WTC11 (cell line): ENCODE measurements around the gene NTN1. TPM values are rescaled to one million over a fixed set of nuclear protein-coding genes. Genes with fewer than 3 reads are reported as not detected.

ENCODE experiments used
- ATAC-seq: fragments of 200-7000 bp; cut with Tn5 transposase; 2 replicates; pipeline ENCODE4 v1.10.0; 2021; ENCODE audit warnings: mild to moderate bottlenecking, moderate library complexity
- CTCF ChIA-PET: fragments of 300-600 bp; sonication (Branson Sonifier 250); formaldehyde crosslinking; loops from one replicate; lab custom pipeline; 2021; ENCODE audit warnings: antibody characterized with exemption; lab: Charles Lee
- POLR2A ChIA-PET: fragments of 350-600 bp; sonication (Branson Sonifier 250); formaldehyde crosslinking; loops from one replicate; lab custom pipeline; 2021; ENCODE audit warnings: antibody characterized with exemption; lab: Charles Lee
- DNase-seq: peaks from one replicate; pipeline ENCODE4 v3.0.0; 2021; ENCODE audit warnings: low spot score
- H3K27ac Mint-ChIP-seq: 2 replicates; pipeline ENCODE4 v1.8.0; 2021; ENCODE audit warnings: mixed read lengths
- H3K27me3 Mint-ChIP-seq: 2 replicates; pipeline ENCODE4 v1.8.0; 2021; ENCODE audit warnings: low read depth, mild to moderate bottlenecking, moderate library complexity, mixed read lengths
- H3K36me3 Mint-ChIP-seq: 2 replicates; pipeline ENCODE4 v1.8.0; 2021; ENCODE audit warnings: mixed read lengths
- H3K4me1 Mint-ChIP-seq: 2 replicates; pipeline ENCODE4 v1.8.0; 2022; ENCODE audit warnings: mixed read lengths
- H3K4me3 Mint-ChIP-seq: 2 replicates; pipeline ENCODE4 v1.8.0; 2021; ENCODE audit warnings: mild to moderate bottlenecking, moderate library complexity, mixed read lengths
- H3K9me3 Mint-ChIP-seq: 2 replicates; pipeline ENCODE4 v1.8.0; 2021; ENCODE audit warnings: mixed read lengths
- CREB1 ChIP-seq: sonication (generic); formaldehyde crosslinking; IDR thresholded peaks from 2 replicates; pipeline ENCODE4 v1.8.0; 2023; ENCODE audit warnings: mild to moderate bottlenecking, missing genetic modification reagents
- EMX1 ChIP-seq: fragments of 250-450 bp; sonication (Bioruptor Pico); IDR thresholded peaks from 2 replicates; pipeline ENCODE4 v1.8.0; 2021; ENCODE audit warnings: mild to moderate bottlenecking
- ESRRA ChIP-seq: sonication (generic); formaldehyde crosslinking; IDR thresholded peaks from 2 replicates; pipeline ENCODE4 v1.8.1; 2022; ENCODE audit warnings: mild to moderate bottlenecking, missing genetic modification reagents, borderline replicate concordance
- ETV6 ChIP-seq: sonication (generic); formaldehyde crosslinking; IDR thresholded peaks from 2 replicates; pipeline ENCODE4 v1.8.1; 2022; ENCODE audit warnings: mild to moderate bottlenecking, missing genetic modification reagents
- FOXK1 ChIP-seq: sonication (generic); formaldehyde crosslinking; IDR thresholded peaks from 2 replicates; pipeline ENCODE4 v1.8.0; 2022; ENCODE audit warnings: mild to moderate bottlenecking, moderate library complexity, missing genetic modification reagents
- FOXP1 ChIP-seq: sonication (generic); formaldehyde crosslinking; IDR thresholded peaks from 2 replicates; pipeline ENCODE4 v1.8.0; 2022; ENCODE audit warnings: missing genetic modification reagents, mild to moderate bottlenecking, moderate library complexity, borderline replicate concordance
- GABPB1 ChIP-seq: sonication (generic); formaldehyde crosslinking; IDR thresholded peaks from 2 replicates; pipeline ENCODE4 v1.8.1; 2023; ENCODE audit warnings: mild to moderate bottlenecking, missing genetic modification reagents
- GRHL2 ChIP-seq: fragments of 250-450 bp; sonication (Bioruptor Pico); IDR thresholded peaks from 2 replicates; pipeline ENCODE4 v1.8.0; 2022; ENCODE audit warnings: mild to moderate bottlenecking, moderate library complexity; ENCODE audit not compliant: insufficient replicate concordance, severe bottlenecking
- GTF2I ChIP-seq: fragments of 250-450 bp; sonication (Bioruptor Pico); conservative IDR thresholded peaks from 2 replicates; pipeline ENCODE4 v1.4.0; 2021; ENCODE audit warnings: mild to moderate bottlenecking
- JAZF1 ChIP-seq: fragments of 250-450 bp; sonication (Bioruptor Pico); IDR thresholded peaks from 2 replicates; pipeline ENCODE4 v1.9.0; 2021; ENCODE audit warnings: moderate library complexity, mild to moderate bottlenecking, inconsistent platforms
- MXD4 ChIP-seq: fragments of 250-450 bp; sonication (Bioruptor Pico); IDR thresholded peaks from 2 replicates; pipeline ENCODE4 v1.8.0; 2021; ENCODE audit warnings: mild to moderate bottlenecking, moderate library complexity, borderline replicate concordance
- NFYB ChIP-seq: sonication (generic); formaldehyde crosslinking; conservative IDR thresholded peaks from 2 replicates; pipeline ENCODE4 v1.8.0; 2022; ENCODE audit warnings: low read depth, missing genetic modification reagents
- NR2C2 ChIP-seq: sonication (generic); formaldehyde crosslinking; IDR thresholded peaks from 2 replicates; pipeline ENCODE4 v1.8.0; 2022; ENCODE audit warnings: mild to moderate bottlenecking, missing genetic modification reagents
- SMAD3 ChIP-seq: sonication (generic); formaldehyde crosslinking; IDR thresholded peaks from 2 replicates; pipeline ENCODE4 v1.8.0; 2022; ENCODE audit warnings: missing genetic modification reagents, mild to moderate bottlenecking, borderline replicate concordance
- TEAD1 ChIP-seq: sonication (generic); formaldehyde crosslinking; IDR thresholded peaks from 2 replicates; pipeline ENCODE4 v1.8.0; 2022; ENCODE audit warnings: mild to moderate bottlenecking, missing genetic modification reagents
- TEAD4 ChIP-seq: sonication (generic); formaldehyde crosslinking; IDR thresholded peaks from 2 replicates; pipeline ENCODE4 v1.8.0; 2022; ENCODE audit warnings: mild to moderate bottlenecking, missing genetic modification reagents
- ZNF219 ChIP-seq: sonication (generic); formaldehyde crosslinking; IDR thresholded peaks from 2 replicates; pipeline ENCODE4 v1.8.0; 2023; ENCODE audit warnings: missing genetic modification reagents, mild to moderate bottlenecking, borderline replicate concordance
- ZNF416 ChIP-seq: fragments of 250-450 bp; sonication (Bioruptor Pico); IDR thresholded peaks from 2 replicates; pipeline ENCODE4 v1.9.0; 2021; ENCODE audit warnings: mild to moderate bottlenecking, inconsistent platforms
- total RNA-seq: library from RNA; stranded (reverse); gene quantifications from 3 replicates; pipeline ENCODE4 v1.2.3, GENCODE V29; 2021
- TF ChIP-seq, protein P1 (sequence below): sonication (generic); formaldehyde crosslinking; IDR thresholded peaks from 2 replicates; pipeline ENCODE4 v1.8.1; 2023; ENCODE audit warnings: mild to moderate bottlenecking, missing genetic modification reagents, moderate library complexity
- TF ChIP-seq, protein P2 (sequence below): fragments of 250-450 bp; sonication (Bioruptor Pico); IDR thresholded peaks from 2 replicates; pipeline ENCODE4 v1.9.0; 2021; ENCODE audit warnings: mild to moderate bottlenecking
- TF ChIP-seq, protein P3 (sequence below): sonication (generic); formaldehyde crosslinking; IDR thresholded peaks from 2 replicates; pipeline ENCODE4 v1.8.0; 2023; ENCODE audit warnings: missing genetic modification reagents
- TF ChIP-seq, protein P4 (sequence below): fragments of 250-450 bp; sonication (Bioruptor Pico); conservative IDR thresholded peaks from 2 replicates; pipeline ENCODE4 v1.9.0; 2021; ENCODE audit warnings: mild to moderate bottlenecking
- TF ChIP-seq, protein P5 (sequence below): fragments of 250-450 bp; sonication (Bioruptor Pico); IDR thresholded peaks from 2 replicates; pipeline ENCODE4 v2.1.2; 2022; ENCODE audit warnings: mild to moderate bottlenecking, moderate library complexity
- TF ChIP-seq, protein P6 (sequence below): sonication (generic); formaldehyde crosslinking; conservative IDR thresholded peaks from 2 replicates; pipeline ENCODE4 v1.8.1; 2023; ENCODE audit warnings: mild to moderate bottlenecking, low read depth, missing genetic modification reagents, moderate library complexity

Gene NTN1
- total RNA-seq, 1 experiment from 2014 or later, result 5.5 TPM

DNA sequence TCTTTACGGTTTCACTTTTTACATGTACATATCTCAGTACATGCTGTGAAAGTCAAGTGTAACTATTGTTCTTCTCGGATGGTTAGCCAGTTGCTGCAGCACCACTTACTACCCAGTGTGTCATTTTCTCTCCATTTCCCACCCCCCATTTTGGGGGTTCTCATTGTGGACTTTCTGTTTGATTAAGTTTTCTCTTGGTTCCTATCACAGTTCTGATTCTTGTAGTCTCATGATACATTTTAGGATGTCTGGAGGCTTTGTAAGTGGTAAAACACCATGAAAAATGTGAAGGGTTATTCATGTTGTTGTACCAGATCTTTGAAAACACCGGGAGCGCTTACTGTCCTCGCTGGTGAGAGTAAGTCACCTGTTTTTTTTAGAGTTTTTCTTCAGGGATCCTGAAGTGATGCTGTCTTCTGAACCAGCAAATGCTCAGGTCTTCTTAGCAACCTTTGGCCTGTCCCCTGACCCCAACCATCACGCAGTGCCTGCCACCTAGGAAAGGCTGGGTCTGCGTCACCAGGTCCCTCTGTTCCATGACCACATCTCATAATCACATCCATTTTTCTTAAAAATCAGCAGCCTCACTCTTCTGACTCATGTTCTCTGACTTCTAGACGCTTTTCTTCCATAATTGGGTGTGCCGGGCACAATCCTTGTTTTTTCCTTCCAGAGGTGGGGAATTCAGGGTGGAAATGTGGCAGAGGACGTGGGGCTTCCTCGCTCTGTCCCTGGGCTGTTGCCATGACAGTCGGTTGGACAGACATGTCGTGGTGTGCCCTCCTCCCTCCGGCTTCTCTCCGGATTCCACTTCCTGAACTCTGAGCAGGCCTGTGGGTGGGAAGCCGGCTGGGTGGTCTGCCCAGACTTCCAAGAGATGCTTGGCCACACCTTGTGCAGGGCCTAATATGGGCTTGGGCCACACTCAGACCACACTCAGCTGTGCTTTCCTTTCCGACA, 102.6 kb downstream of the NTN1 start (continued):
- TF ChIP-seq SMAD3 (CRISPR knock-in tag) (no peak), ESRRA (no peak), TEAD1 (no peak), NR2C2 (CRISPR knock-in tag) (no peak), FOXK1 (CRISPR knock-in tag) (no peak), ZNF416 (CRISPR knock-in tag) (no peak), ZNF219 (CRISPR knock-in tag) (no peak), ETV6 (CRISPR knock-in tag) (no peak), GTF2I (CRISPR knock-in tag) (no peak)
- TF ChIP-seq, protein P1, sequence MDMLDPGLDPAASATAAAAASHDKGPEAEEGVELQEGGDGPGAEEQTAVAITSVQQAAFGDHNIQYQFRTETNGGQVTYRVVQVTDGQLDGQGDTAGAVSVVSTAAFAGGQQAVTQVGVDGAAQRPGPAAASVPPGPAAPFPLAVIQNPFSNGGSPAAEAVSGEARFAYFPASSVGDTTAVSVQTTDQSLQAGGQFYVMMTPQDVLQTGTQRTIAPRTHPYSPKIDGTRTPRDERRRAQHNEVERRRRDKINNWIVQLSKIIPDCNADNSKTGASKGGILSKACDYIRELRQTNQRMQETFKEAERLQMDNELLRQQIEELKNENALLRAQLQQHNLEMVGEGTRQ (CRISPR knock-in tag), result no peak
- TF ChIP-seq, protein P2, sequence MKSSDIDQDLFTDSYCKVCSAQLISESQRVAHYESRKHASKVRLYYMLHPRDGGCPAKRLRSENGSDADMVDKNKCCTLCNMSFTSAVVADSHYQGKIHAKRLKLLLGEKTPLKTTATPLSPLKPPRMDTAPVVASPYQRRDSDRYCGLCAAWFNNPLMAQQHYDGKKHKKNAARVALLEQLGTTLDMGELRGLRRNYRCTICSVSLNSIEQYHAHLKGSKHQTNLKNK (CRISPR knock-in tag), result no peak
- TF ChIP-seq, all 79 proteins: peak for 0

DNA sequence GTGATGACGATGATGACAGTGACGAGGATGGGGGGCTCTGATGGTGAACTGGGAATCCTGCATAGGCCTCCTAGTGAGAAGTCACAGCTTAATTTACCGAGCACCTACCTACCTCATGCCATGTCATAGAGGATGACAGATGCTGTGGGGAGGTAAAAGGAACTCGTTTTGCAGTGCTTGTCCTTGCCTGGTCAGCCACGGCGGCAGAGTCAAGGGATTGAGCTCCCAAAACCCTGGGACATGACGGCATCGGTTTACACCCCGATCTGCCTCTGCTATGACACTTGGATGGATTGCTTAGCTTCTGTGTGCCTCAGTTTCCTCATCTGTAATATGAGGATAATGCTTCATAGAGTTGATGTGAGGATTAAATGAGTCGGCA, 103.2 kb downstream of the NTN1 start:
- no peak for TF ChIP-seq GABPB1 (CRISPR knock-in tag)
- TF ChIP-seq, protein P3, sequence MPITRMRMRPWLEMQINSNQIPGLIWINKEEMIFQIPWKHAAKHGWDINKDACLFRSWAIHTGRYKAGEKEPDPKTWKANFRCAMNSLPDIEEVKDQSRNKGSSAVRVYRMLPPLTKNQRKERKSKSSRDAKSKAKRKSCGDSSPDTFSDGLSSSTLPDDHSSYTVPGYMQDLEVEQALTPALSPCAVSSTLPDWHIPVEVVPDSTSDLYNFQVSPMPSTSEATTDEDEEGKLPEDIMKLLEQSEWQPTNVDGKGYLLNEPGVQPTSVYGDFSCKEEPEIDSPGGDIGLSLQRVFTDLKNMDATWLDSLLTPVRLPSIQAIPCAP (CRISPR knock-in tag), result no peak
- TF ChIP-seq MXD4 (CRISPR knock-in tag), result no peak
- no peak for TF ChIP-seq NFYB (CRISPR knock-in tag)
- TF ChIP-seq CREB1, result no peak
- TF ChIP-seq, protein P4, sequence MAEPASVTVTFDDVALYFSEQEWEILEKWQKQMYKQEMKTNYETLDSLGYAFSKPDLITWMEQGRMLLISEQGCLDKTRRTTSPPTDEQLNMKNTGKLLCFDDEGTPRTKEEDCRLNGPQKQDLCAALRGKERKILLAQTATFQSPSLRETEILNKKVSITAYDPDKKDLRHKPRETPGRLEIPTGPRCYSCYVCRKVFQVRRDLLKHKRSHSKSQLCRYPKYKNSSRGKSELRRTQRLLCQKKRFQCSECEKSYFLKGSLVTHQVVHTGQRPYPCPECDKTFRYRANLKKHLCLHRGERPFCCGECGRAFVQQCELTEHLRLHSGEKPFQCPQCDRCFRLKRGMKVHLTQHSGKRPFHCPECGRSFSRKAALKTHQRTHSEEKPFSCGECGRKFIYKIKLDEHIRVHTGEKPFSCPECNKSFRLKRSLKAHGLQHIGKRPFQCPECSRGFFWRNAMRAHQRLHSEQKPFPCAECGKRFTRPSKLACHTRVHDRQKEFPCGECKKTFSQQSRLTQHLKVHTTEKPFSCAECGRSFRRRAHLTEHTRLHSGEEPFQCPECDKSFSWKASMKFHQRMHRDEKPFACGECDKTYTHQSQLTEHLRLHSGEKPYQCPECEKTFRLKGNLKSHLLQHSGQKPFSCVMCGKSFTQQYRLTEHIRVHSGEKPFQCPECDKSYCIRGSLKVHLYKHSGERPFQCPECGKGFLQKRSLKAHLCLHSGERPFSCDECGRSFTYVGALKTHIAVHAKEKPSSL, result no peak
- TF ChIP-seq GRHL2 (CRISPR knock-in tag), result no peak
- TF ChIP-seq, protein P5, sequence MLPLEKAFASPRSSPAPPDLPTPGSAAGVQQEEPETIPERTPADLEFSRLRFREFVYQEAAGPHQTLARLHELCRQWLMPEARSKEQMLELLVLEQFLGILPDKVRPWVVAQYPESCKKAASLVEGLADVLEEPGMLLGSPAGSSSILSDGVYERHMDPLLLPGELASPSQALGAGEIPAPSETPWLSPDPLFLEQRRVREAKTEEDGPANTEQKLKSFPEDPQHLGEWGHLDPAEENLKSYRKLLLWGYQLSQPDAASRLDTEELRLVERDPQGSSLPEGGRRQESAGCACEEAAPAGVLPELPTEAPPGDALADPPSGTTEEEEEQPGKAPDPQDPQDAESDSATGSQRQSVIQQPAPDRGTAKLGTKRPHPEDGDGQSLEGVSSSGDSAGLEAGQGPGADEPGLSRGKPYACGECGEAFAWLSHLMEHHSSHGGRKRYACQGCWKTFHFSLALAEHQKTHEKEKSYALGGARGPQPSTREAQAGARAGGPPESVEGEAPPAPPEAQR, result no peak
- no peak for TF ChIP-seq TEAD4 (CRISPR knock-in tag)
- no peak for TF ChIP-seq SMAD3 (CRISPR knock-in tag)
- TF ChIP-seq, protein P6, sequence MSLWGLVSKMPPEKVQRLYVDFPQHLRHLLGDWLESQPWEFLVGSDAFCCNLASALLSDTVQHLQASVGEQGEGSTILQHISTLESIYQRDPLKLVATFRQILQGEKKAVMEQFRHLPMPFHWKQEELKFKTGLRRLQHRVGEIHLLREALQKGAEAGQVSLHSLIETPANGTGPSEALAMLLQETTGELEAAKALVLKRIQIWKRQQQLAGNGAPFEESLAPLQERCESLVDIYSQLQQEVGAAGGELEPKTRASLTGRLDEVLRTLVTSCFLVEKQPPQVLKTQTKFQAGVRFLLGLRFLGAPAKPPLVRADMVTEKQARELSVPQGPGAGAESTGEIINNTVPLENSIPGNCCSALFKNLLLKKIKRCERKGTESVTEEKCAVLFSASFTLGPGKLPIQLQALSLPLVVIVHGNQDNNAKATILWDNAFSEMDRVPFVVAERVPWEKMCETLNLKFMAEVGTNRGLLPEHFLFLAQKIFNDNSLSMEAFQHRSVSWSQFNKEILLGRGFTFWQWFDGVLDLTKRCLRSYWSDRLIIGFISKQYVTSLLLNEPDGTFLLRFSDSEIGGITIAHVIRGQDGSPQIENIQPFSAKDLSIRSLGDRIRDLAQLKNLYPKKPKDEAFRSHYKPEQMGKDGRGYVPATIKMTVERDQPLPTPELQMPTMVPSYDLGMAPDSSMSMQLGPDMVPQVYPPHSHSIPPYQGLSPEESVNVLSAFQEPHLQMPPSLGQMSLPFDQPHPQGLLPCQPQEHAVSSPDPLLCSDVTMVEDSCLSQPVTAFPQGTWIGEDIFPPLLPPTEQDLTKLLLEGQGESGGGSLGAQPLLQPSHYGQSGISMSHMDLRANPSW (CRISPR knock-in tag), result no peak
- TF ChIP-seq FOXP1 (CRISPR knock-in tag), result no peak
- no peak for TF ChIP-seq ZNF416 (CRISPR knock-in tag)
- no peak for TF ChIP-seq JAZF1 (CRISPR knock-in tag)
- no peak for TF ChIP-seq EMX1 (CRISPR knock-in tag)
- Mint-ChIP-seq H3K4me3 (no peak overlapping the region), H3K27me3 (no peaks in the 10 kb centered on the region; the same call in 1 of the 2 replicates), H3K36me3 (no peaks in the 10 kb centered on the region), H3K4me1 (peaks cover 11% of the 10 kb centered on the region), H3K9me3 (no peaks in the 10 kb centered on the region), H3K27ac (no peak overlapping the region)
- ATAC-seq (no peak), DNase-seq (no peak)
- ChIA-PET POLR2A (interaction anchor here (0.6 kb wide), 1 partner anchor 9 kb away, joined by 3 read pairs; no protein-coding TSS in a partner anchor), CTCF (interaction anchor here (0.5 to 1.4 kb wide), 3 partner anchors 8 to 124 kb away, joined by 3 to 4 read pairs (median 4); no protein-coding TSS in a partner anchor)
